Measurements from ENCODE around the gene CAPN15.

DNA sequence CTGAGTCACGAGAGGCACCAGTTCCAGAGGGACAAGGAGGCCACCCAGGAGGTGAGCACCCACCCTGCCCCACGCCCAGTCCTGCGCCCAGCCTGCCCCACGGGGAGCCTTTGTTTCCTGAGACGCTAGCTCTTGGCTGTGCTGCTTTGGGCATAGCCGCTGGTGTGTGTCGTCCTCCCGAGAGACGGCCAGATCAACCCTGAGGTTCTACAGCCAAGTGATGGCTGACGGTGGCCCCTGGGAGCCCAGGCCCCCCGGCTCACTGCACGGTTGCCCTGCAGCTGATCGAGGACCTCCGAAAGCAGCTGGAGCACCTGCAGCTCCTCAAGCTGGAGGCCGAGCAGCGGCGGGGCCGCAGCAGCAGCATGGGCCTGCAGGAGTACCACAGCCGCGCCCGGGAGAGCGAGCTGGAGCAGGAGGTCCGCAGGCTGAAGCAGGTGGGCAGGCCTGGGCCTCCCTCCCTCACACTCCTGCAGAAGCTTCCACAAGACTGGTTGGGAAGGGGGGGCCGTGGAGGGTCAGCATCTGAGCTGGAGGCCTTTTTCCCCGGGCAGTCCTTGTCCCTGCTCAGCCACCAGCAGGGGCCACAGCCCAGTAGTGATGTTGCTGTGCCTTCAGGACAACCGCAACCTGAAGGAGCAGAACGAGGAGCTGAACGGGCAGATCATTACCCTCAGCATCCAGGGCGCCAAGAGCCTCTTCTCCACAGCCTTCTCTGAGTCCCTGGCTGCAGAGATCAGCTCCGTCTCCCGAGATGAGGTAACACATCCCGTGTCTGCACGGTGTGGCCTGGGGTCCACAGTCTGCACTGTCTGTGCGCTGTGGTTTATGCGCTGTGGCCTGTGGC, 7.4 kb upstream of the CAPN15 start:
- TF ChIP-seq, protein P1, sequence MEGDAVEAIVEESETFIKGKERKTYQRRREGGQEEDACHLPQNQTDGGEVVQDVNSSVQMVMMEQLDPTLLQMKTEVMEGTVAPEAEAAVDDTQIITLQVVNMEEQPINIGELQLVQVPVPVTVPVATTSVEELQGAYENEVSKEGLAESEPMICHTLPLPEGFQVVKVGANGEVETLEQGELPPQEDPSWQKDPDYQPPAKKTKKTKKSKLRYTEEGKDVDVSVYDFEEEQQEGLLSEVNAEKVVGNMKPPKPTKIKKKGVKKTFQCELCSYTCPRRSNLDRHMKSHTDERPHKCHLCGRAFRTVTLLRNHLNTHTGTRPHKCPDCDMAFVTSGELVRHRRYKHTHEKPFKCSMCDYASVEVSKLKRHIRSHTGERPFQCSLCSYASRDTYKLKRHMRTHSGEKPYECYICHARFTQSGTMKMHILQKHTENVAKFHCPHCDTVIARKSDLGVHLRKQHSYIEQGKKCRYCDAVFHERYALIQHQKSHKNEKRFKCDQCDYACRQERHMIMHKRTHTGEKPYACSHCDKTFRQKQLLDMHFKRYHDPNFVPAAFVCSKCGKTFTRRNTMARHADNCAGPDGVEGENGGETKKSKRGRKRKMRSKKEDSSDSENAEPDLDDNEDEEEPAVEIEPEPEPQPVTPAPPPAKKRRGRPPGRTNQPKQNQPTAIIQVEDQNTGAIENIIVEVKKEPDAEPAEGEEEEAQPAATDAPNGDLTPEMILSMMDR (conservative IDR thresholded peaks at IDR 0.05 in 1 of 2, IDR thresholded peaks at IDR 0.05 in 1 of 2; ENCODE audit: extremely low read depth in 1 of 2, insufficient read depth in 1 of 2, low read depth in 1 of 2, low read length in 2 of 2), result no peak
- TF ChIP-seq EZH2 (IDR thresholded peaks at IDR 0.05; ENCODE audit: borderline replicate concordance, low read length), result no peak
